Measurements from ENCODE around the gene DDIT3. TPM values are rescaled to one million over a fixed set of nuclear protein-coding genes. Genes with fewer than 3 reads are reported as not detected.

The DDIT3 gene
- total RNA-seq, 1 experiment from 2014 or later: 7.1 TPM

DNA sequence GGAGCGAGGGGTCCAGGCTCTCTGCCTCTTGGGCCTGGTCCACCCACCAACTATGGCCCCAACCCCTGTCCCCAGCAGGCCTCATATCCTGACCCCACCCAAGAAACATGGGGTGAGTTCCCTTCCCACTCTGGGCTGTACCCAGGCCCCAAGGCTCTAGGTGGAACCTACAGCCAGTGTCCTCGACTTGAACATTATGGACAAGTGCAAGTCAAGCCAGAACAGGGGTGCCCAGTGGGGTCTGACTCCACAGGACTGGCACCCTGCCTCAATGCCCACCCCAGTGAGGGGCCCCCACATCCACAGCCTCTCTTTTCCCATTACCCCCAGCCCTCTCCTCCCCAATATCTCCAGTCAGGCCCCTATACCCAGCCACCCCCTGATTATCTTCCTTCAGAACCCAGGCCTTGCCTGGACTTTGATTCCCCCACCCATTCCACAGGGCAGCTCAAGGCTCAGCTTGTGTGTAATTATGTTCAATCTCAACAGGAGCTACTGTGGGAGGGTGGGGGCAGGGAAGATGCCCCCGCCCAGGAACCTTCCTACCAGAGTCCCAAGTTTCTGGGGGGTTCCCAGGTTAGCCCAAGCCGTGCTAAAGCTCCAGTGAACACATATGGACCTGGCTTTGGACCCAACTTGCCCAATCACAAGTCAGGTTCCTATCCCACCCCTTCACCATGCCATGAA lies 49.2 kb downstream of the DDIT3 start:
- Histone ChIP-seq H3K4me3 (ENCODE audit: insufficient read depth, low read depth, low read length) (no peak overlapping the region), H3K27me3 (ENCODE audit: control insufficient read depth, insufficient read depth, low read length) (peaks cover 37% of the 10 kb centered on the region), H3K36me3 (replicated peaks; ENCODE audit: control insufficient read depth, insufficient read depth, low read length) (peaks cover 2% of the 10 kb centered on the region)
- DNase-seq: no peak

DNA sequence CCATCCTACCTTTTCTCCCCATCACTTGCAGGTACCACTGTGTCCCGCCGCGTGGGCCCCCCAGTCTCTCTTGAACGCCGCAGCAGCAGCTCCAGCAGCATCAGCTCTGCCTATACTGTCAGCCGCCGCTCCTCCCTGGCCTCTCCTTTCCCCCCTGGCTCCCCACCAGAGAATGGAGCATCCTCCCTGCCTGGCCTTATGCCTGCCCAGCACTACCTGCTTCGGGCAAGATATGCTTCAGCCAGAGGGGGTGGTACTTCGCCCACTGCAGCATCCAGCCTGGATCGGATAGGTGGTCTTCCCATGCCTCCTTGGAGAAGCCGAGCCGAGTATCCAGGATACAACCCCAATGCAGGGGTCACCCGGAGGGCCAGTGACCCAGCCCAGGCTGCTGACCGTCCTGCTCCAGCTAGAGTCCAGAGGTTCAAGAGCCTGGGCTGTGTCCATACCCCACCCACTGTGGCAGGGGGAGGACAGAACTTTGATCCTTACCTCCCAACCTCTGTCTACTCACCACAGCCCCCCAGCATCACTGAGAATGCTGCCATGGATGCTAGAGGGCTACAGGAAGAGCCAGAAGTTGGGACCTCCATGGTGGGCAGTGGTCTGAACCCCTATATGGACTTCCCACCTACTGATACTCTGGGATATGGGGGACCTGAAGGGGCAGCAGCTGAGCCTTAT lies 49.9 kb downstream of the DDIT3 start:
- Histone ChIP-seq H3K36me3 (replicated peaks; ENCODE audit: control insufficient read depth, insufficient read depth, low read length) (peaks cover 2% of the 10 kb centered on the region), H3K27me3 (ENCODE audit: control insufficient read depth, insufficient read depth, low read length) (peaks cover 30% of the 10 kb centered on the region)

DNA sequence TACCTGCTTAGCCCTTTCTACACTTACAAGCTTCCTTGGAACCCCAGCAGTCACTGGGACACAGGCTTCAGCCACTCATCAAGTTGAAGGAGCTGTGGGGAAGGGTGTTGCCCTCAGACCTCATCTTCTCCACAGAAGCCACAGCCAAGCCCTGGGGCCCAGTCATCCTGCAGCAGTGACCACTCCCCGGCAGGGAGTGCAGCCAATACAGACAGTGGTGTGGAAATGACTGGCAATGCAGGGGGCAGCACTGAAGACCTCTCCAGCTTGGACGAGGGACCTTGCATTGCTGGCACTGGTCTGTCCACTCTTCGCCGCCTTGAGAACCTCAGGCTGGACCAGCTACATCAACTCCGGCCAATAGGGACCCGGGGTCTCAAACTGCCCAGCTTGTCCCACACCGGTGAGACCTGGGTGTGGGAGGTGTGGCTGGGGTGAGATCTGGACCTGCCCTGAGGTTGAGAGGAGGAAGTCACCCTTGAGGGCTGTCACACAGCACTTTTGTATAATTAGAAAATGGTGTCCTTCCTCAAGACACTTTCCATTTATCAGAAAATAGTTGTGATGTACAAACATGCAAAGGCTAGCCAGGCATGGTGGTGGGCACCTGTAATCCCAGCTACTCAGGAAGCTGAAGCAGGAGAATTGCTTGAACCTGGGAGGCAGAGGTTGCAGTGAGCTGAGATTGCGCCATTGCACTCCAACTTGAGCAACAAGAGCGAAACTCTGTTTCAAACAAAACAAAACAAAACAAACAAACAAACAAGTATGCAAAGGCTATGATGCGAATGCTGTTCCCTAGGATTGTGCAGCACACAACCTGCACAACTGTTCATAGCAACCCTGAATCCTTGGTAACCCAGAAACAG lies 50.8 kb downstream of the DDIT3 start:
- Histone ChIP-seq H3K4me3 (ENCODE audit: insufficient read depth, low read depth, low read length) (no peak overlapping the region), H3K36me3 (replicated peaks; ENCODE audit: control insufficient read depth, insufficient read depth, low read length) (peaks cover 2% of the 10 kb centered on the region), H3K27me3 (ENCODE audit: control insufficient read depth, insufficient read depth, low read length) (peaks cover 21% of the 10 kb centered on the region)
- DNase-seq: no peak

More for the DNA sequence above, 49.9 kb downstream of the DDIT3 start:
- no peak for DNase-seq
- H3K4me3 ChIP-seq (ENCODE audit: insufficient read depth, low read depth, low read length): no peak overlapping the region

DNA sequence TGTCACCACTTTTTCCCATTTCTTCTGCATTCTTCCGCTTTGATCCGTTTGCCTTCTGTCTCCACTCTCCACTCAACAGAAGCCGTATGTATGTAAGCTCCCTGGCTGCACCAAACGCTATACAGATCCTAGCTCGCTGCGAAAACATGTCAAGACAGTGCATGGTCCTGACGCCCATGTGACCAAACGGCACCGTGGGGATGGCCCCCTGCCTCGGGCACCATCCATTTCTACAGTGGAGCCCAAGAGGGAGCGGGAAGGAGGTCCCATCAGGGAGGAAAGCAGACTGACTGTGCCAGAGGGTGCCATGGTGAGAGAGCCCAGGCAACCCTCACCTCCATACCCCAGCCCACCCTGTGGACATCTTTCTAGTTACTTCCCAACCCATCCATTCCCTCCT lies 52.4 kb downstream of the DDIT3 start:
- no peak overlapping the region for H3K4me3 ChIP-seq (ENCODE audit: insufficient read depth, low read depth, low read length)
- H3K36me3 ChIP-seq (replicated peaks; ENCODE audit: control insufficient read depth, insufficient read depth, low read length): peaks cover 2% of the 10 kb centered on the region
- no peak for DNase-seq
- H3K27me3 ChIP-seq (ENCODE audit: control insufficient read depth, insufficient read depth, low read length): peaks cover 7% of the 10 kb centered on the region; the same call in 1 of the 2 replicates

DNA sequence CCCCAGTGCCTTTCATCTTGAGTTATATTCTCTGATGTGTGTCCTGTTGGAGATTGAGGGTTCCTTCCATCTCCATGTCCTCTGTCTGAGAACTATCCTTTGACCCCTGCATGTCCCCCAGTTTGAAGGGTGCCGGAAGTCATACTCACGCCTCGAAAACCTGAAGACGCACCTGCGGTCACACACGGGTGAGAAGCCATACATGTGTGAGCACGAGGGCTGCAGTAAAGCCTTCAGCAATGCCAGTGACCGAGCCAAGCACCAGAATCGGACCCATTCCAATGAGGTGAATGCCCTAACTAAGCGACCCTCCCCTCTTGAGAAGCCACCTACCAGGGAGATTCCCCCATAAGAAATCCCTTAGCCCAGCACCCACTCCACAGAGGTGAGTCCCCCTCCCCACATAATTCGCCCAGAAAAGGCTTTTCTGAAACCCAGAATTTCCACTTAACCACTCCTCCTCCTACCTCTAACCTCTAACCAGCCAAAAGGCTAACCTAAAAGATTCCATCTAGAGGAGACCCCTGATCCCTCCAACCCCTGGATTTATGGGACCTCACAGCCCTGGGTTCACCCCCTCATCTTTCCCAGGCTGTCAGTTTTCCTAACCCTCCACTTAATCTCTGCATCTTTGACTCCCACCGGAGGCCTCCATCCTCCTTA lies 53.0 kb downstream of the DDIT3 start:
- H3K27me3 ChIP-seq (ENCODE audit: control insufficient read depth, insufficient read depth, low read length): peaks cover 3% of the 10 kb centered on the region; the same call in 1 of the 2 replicates
- peaks cover 2% of the 10 kb centered on the region for H3K36me3 ChIP-seq (replicated peaks; ENCODE audit: control insufficient read depth, insufficient read depth, low read length)
- H3K4me3 ChIP-seq (ENCODE audit: insufficient read depth, low read depth, low read length): no peak overlapping the region
- no peak for DNase-seq

Other genes with a start within 250 kb of the DDIT3 start
- 26.5 and 34.0 TPM in 2 replicates for gene R3HDM2, start 89.5 kb downstream of the DDIT3 start, total RNA-seq (2014; rRNA removed; shearing (Covaris generic))
- not detected in 2 replicates for gene INHBC, start 85.7 kb downstream of the DDIT3 start, total RNA-seq (2014; rRNA removed; shearing (Covaris generic))
- gene INHBE, start 65.2 kb downstream of the DDIT3 start, total RNA-seq (2014; rRNA removed; shearing (Covaris generic)): 9.6 and 10.4 TPM in 2 replicates
- gene GLI1, start 60.7 kb downstream of the DDIT3 start, total RNA-seq (2014; rRNA removed; shearing (Covaris generic)): 9.7 and 13.1 TPM in 2 replicates
- 2.6 and 6.3 TPM in 2 replicates for gene ARHGAP9, start 40.6 kb downstream of the DDIT3 start, total RNA-seq (2014; rRNA removed; shearing (Covaris generic))
- gene MARS1, start 32.4 kb downstream of the DDIT3 start, total RNA-seq (2014; rRNA removed; shearing (Covaris generic)): 223 and 297 TPM in 2 replicates
- gene MBD6, start 2.3 kb upstream of the DDIT3 start, total RNA-seq (2014; rRNA removed; shearing (Covaris generic)): 3.8 and 4.2 TPM in 2 replicates
- gene DCTN2, start 26.7 kb upstream of the DDIT3 start, total RNA-seq (2014; rRNA removed; shearing (Covaris generic)): 98.2 and 125 TPM in 2 replicates
- gene KIF5A, start 29.5 kb upstream of the DDIT3 start, total RNA-seq (2014; rRNA removed; shearing (Covaris generic)): 1.0 and 1.3 TPM in 2 replicates
- gene PIP4K2C, start 70.7 kb upstream of the DDIT3 start, total RNA-seq (2014; rRNA removed; shearing (Covaris generic)): 26.0 and 26.3 TPM in 2 replicates
- 42.9 and 52.9 TPM in 2 replicates for gene DTX3, start 84.3 kb upstream of the DDIT3 start, total RNA-seq (2014; rRNA removed; shearing (Covaris generic))
- 8.7 and 19.8 TPM in 2 replicates for gene ARHGEF25, start 90.9 kb upstream of the DDIT3 start, total RNA-seq (2014; rRNA removed; shearing (Covaris generic))
- 0.59 and 0.70 TPM in 2 replicates for gene B4GALNT1, start 112.7 kb upstream of the DDIT3 start, total RNA-seq (2014; rRNA removed; shearing (Covaris generic))
- 65.5 and 74.1 TPM in 2 replicates for gene OS9, start 173.6 kb upstream of the DDIT3 start, total RNA-seq (2014; rRNA removed; shearing (Covaris generic))
- gene AGAP2, start 218.2 kb upstream of the DDIT3 start, total RNA-seq (2014; rRNA removed; shearing (Covaris generic)): 0.30 and 0.35 TPM in 2 replicates
- 12.9 and 17.6 TPM in 2 replicates for gene TSPAN31, start 224.5 kb upstream of the DDIT3 start, total RNA-seq (2014; rRNA removed; shearing (Covaris generic))
- gene CDK4, start 231.8 kb upstream of the DDIT3 start, total RNA-seq (2014; rRNA removed; shearing (Covaris generic)): 234 and 275 TPM in 2 replicates
- 1.9 and 4.3 TPM in 2 replicates for gene MARCHF9, start 234.6 kb upstream of the DDIT3 start, total RNA-seq (2014; rRNA removed; shearing (Covaris generic))
- 0.26 and 0.59 TPM in 2 replicates for gene CYP27B1, start 246.6 kb upstream of the DDIT3 start, total RNA-seq (2014; rRNA removed; shearing (Covaris generic))

Measured in H7 (cell line).